ENCODE results near the gene GLIPR1. TPM values are rescaled to one million over a fixed set of nuclear protein-coding genes. Genes with fewer than 3 reads are reported as not detected.

GLIPR1 gene
- total and polyA plus RNA-seq, 11 donors, result 1.2 to 58.6 (median 7.2) TPM

DNA sequence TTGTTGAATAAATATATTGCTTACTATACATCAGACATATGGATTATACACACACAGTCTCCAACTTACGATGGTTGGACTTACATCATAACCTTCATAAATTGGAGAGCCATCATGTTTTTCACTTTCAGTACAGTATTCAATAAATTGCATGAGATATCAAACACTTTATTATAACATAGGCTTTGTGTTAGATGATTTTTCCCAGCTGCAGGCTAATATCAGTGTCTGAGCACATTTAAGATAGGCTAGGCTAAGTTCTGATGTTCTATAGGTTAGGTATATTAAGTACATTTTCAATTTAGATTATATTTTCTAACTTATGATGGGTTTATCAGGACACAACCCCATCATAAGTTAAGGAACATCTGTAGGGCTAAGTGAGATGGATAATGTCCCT, 48.8 kb downstream of the GLIPR1 start:
- TF ChIP-seq POLR2A (IDR thresholded peaks at IDR 0.05), result no peak
- TF ChIP-seq, protein P1, sequence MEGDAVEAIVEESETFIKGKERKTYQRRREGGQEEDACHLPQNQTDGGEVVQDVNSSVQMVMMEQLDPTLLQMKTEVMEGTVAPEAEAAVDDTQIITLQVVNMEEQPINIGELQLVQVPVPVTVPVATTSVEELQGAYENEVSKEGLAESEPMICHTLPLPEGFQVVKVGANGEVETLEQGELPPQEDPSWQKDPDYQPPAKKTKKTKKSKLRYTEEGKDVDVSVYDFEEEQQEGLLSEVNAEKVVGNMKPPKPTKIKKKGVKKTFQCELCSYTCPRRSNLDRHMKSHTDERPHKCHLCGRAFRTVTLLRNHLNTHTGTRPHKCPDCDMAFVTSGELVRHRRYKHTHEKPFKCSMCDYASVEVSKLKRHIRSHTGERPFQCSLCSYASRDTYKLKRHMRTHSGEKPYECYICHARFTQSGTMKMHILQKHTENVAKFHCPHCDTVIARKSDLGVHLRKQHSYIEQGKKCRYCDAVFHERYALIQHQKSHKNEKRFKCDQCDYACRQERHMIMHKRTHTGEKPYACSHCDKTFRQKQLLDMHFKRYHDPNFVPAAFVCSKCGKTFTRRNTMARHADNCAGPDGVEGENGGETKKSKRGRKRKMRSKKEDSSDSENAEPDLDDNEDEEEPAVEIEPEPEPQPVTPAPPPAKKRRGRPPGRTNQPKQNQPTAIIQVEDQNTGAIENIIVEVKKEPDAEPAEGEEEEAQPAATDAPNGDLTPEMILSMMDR (IDR thresholded peaks at IDR 0.05), result no peak
- H3K4me1 ChIP-seq, result peaks cover 0 to 6% (median 0%) of the 10 kb centered on the region in 12 donors
- DNase-seq (no peak), ATAC-seq (no peak)
- H3K27ac ChIP-seq, result no peak overlapping the region
- intact Hi-C loops (cut with DNase I), result loop anchor here in 9 of 10 donors (5.0 to 10.0 kb wide), 4 partner anchors 503 to 818 kb away; partner anchors contain the start of genes BBS10 (in 5 of the 9) and PHLDA1 (in 1 of the 9)
- no peak overlapping the region for H3K4me3 ChIP-seq
- H3K9me3 ChIP-seq, result no peaks in the 10 kb centered on the region
- no peaks in the 10 kb centered on the region for H3K27me3 ChIP-seq
- H3K36me3 ChIP-seq, result no peaks in the 10 kb centered on the region
- 85 to 97% (median 95%) methylated on average over 1 of the region's 1 CpG for WGBS, 4 donors

DNA sequence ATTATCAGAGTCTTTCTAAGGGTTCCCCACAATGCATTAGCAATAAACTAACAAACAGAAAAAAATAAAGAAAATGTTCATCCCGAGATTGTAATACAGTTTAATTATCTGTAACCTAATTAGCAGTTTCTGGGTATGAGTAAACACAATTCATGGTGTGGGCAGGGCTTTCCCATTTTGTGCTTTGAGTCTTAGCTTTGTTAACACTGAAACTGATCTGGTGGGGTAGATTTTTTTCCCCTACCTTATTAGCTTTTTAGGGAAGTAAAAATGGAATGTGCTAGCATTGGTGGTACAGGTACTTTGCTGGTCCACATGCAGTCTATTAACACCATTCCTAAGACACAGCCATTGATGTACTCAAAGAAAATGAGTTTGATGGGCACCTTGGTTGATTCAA, 49.3 kb downstream of the GLIPR1 start:
- ATAC-seq (no peak), DNase-seq (no peak)
- Histone ChIP-seq H3K36me3 (no peaks in the 10 kb centered on the region), H3K9me3 (no peaks in the 10 kb centered on the region), H3K27me3 (no peaks in the 10 kb centered on the region), H3K4me3 (no peak overlapping the region), H3K4me1 (peaks cover 0 to 6% (median 0%) of the 10 kb centered on the region in 12 donors), H3K27ac (no peak overlapping the region)
- no peak for TF ChIP-seq POLR2A (IDR thresholded peaks at IDR 0.05)
- TF ChIP-seq, protein P1 (IDR thresholded peaks at IDR 0.05), result no peak
- intact Hi-C loops (cut with DNase I), result loop anchor here in 9 of 10 donors (5.0 to 10.0 kb wide), 4 partner anchors 502 to 817 kb away; partner anchors contain the start of genes BBS10 (in 5 of the 9) and PHLDA1 (in 1 of the 9)
- 69 to 88% (median 75%) methylated on average over 1 of the region's 1 CpG for WGBS, 4 donors

- intact Hi-C loops (cut with DNase I), result no loop called here
- H3K4me1 ChIP-seq, result peaks cover 0 to 6% (median 0%) of the 10 kb centered on the region in 12 donors
- ATAC-seq (no peak), DNase-seq (no peak)
- WGBS, 4 donors, result 52 to 68% (median 56%) methylated on average over 2 of the region's 2 CpGs
- no peaks in the 10 kb centered on the region for H3K36me3 ChIP-seq
- no peak overlapping the region for H3K4me3 ChIP-seq
- TF ChIP-seq POLR2A (IDR thresholded peaks at IDR 0.05), result no peak
- TF ChIP-seq, protein P1 (IDR thresholded peaks at IDR 0.05), result no peak
- no peaks in the 10 kb centered on the region for H3K9me3 ChIP-seq
- no peak overlapping the region for H3K27ac ChIP-seq
- no peaks in the 10 kb centered on the region for H3K27me3 ChIP-seq
These were observed 52.7 kb downstream of the GLIPR1 start for GRCh38 chr12:75533239-75533638.

- no peak for TF ChIP-seq POLR2A (IDR thresholded peaks at IDR 0.05)
- TF ChIP-seq, protein P1 (IDR thresholded peaks at IDR 0.05), result no peak
- WGBS, 4 donors, result 76 to 91% (median 82%) methylated on average over 2 of the region's 2 CpGs
- intact Hi-C loops (cut with DNase I), result no loop called here
- Histone ChIP-seq H3K27me3 (no peaks in the 10 kb centered on the region), H3K4me1 (no peaks in the 10 kb centered on the region), H3K4me3 (no peak overlapping the region), H3K36me3 (no peaks in the 10 kb centered on the region), H3K9me3 (no peaks in the 10 kb centered on the region), H3K27ac (no peak overlapping the region)
- DNase-seq, result no peak
- no peak for ATAC-seq
These were observed 59.3 kb downstream of the GLIPR1 start for GRCh38 chr12:75539889-75540288.

All from heart left ventricle (tissue), 16 donors.